IMR-90 (cell line): ENCODE measurements around the gene ZNF20. TPM values are rescaled to one million over a fixed set of nuclear protein-coding genes. Genes with fewer than 3 reads are reported as not detected.
A peak's percentile ranks its signal among the peaks of the same experiment; 100 is the strongest.

Experiments used
- ATAC-seq: fragments of 200-7000 bp; cut with Tn5 transposase; 2 replicates; pipeline ENCODE4 v1.9.1; 2020; ENCODE audit warnings: low read depth, mild to moderate bottlenecking, moderate library complexity
- BruUV-seq: library from RNA; stranded (reverse); fragments of 400-500 nt; replicated peaks from 2 replicates; lab custom pipeline; 2021; lab: Mats Ljungman, UMichigan
- CTCF ChIA-PET: fragments of 300-600 bp; formaldehyde crosslinking; extraction: SDS; loops from one replicate; lab custom pipeline; 2021; ENCODE audit warnings: antibody characterized with exemption; lab: Yijun Ruan, JAX
- POLR2A ChIA-PET: fragments of 300-600 bp; sonication (Branson Sonifier 250); formaldehyde crosslinking; loops from one replicate; lab custom pipeline; 2022; ENCODE audit warnings: antibody characterized with exemption; ENCODE audit not compliant: unreplicated experiment; lab: Charles Lee
- DNase-seq: peaks from one replicate; pipeline ENCODE4 v3.0.0; 2013
- H2AFZ ChIP-seq: replicated peaks from 2 replicates; pipeline ENCODE3; 2013; ENCODE audit warnings: low read length, mild to moderate bottlenecking; ENCODE audit not compliant: poor library complexity
- H2AK5ac ChIP-seq: 2 replicates; pipeline ENCODE4 v1.6.1; 2013; ENCODE audit warnings: low read depth, low read length, inconsistent platforms
- H2AK9ac ChIP-seq: replicated peaks from 2 replicates; pipeline ENCODE3; 2013; ENCODE audit warnings: mild to moderate bottlenecking, low read depth, low read length, moderate library complexity; ENCODE audit not compliant: poor library complexity
- H2BK120ac ChIP-seq: 2 replicates; pipeline ENCODE4 v1.6.1; 2013; ENCODE audit warnings: low read depth, low read length, inconsistent platforms
- H2BK15ac ChIP-seq: 3 replicates; pipeline ENCODE4 v1.6.1; 2013; ENCODE audit warnings: low read depth, low read length, inconsistent platforms
- H2BK20ac ChIP-seq: 2 replicates; pipeline ENCODE4 v1.6.1; 2013; ENCODE audit warnings: low read depth, mild to moderate bottlenecking, inconsistent platforms, low read length, moderate library complexity
- H2BK5ac ChIP-seq: 2 replicates; pipeline ENCODE4 v1.6.1; 2013; ENCODE audit warnings: mild to moderate bottlenecking, low read depth, low read length, inconsistent platforms; ENCODE audit not compliant: poor library complexity, severe bottlenecking
- H3K14ac ChIP-seq: replicated peaks from 2 replicates; pipeline ENCODE4 v1.6.1; 2013; ENCODE audit warnings: low read depth, low read length, inconsistent platforms
- H3K18ac ChIP-seq: 2 replicates; pipeline ENCODE4 v1.6.1; 2013; ENCODE audit warnings: low read depth, low read length, control low read depth
- H3K23ac ChIP-seq: 2 replicates; pipeline ENCODE4 v1.6.1; 2013; ENCODE audit warnings: low read depth, low read length, inconsistent platforms
- H3K27ac ChIP-seq: 2 replicates; pipeline ENCODE4 v1.5.1; 2013; ENCODE audit warnings: mild to moderate bottlenecking, control low read depth, low read length; ENCODE audit not compliant: insufficient read depth
- H3K27me3 ChIP-seq: 2 replicates; pipeline ENCODE4 v1.6.1; 2013; ENCODE audit warnings: low read length; ENCODE audit not compliant: control insufficient read depth, insufficient read depth
- H3K36me3 ChIP-seq: 2 replicates; pipeline ENCODE4 v1.6.1; 2013; ENCODE audit warnings: low read length, mixed read lengths; ENCODE audit not compliant: control insufficient read depth, insufficient read depth
- H3K4ac ChIP-seq: 2 replicates; pipeline ENCODE4 v1.6.1; 2013; ENCODE audit warnings: low read depth, low read length, inconsistent platforms
- H3K4me1 ChIP-seq: 2 replicates; pipeline ENCODE4 v1.6.1; 2013; ENCODE audit warnings: low read length, mixed read lengths; ENCODE audit not compliant: control insufficient read depth, insufficient read depth
- H3K4me2 ChIP-seq: 2 replicates; pipeline ENCODE4 v1.6.1; 2013; ENCODE audit warnings: low read depth, mild to moderate bottlenecking, control low read depth, low read length, moderate library complexity
- H3K4me3 ChIP-seq: 2 replicates; pipeline ENCODE4 v1.5.1; 2013; ENCODE audit warnings: low read depth, mild to moderate bottlenecking, control low read depth, low read length, moderate library complexity; ENCODE audit not compliant: insufficient read depth
- H3K56ac ChIP-seq: 2 replicates; pipeline ENCODE4 v1.6.1; 2013; ENCODE audit warnings: low read length, inconsistent platforms; ENCODE audit not compliant: insufficient read depth; ENCODE audit errors: extremely low read depth
- H3K79me1 ChIP-seq, 2 experiments: 2 replicates each; pipeline ENCODE4 v1.6.1; 2013; ENCODE audit warnings: low read length in 2 of 2, inconsistent platforms in 1 of 2, low read depth in 1 of 2
- H3K9ac ChIP-seq: 2 replicates; pipeline ENCODE4 v1.6.1; 2013; ENCODE audit warnings: low read depth, low read length, control low read depth
- H3K9me1 ChIP-seq: 2 replicates; pipeline ENCODE4 v1.6.1; 2013; ENCODE audit warnings: low read length, inconsistent platforms; ENCODE audit not compliant: insufficient read depth
- H3K9me3 ChIP-seq: 2 replicates; pipeline ENCODE4 v1.6.1; 2013; ENCODE audit warnings: low read length; ENCODE audit not compliant: control insufficient read depth, insufficient read depth
- H4K20me1 ChIP-seq: 2 replicates; pipeline ENCODE4 v1.6.1; 2013; ENCODE audit warnings: low read length, inconsistent platforms; ENCODE audit not compliant: insufficient read depth
- H4K5ac ChIP-seq: 2 replicates; pipeline ENCODE4 v1.6.1; 2013; ENCODE audit warnings: mild to moderate bottlenecking, low read depth, low read length, control low read depth
- H4K8ac ChIP-seq, 2 experiments: 2 replicates each; pipeline ENCODE4 v1.6.1; 2013; ENCODE audit warnings: low read depth in 2 of 2, low read length in 2 of 2, control low read depth in 1 of 2, inconsistent platforms in 1 of 2
- H4K91ac ChIP-seq: 2 replicates; pipeline ENCODE4 v1.6.1; 2013; ENCODE audit warnings: low read depth, low read length, inconsistent platforms; ENCODE audit not compliant: insufficient read depth
- CHD1 ChIP-seq: IDR thresholded peaks from 2 replicates; pipeline ENCODE4 v1.6.1; 2012; ENCODE audit warnings: low read depth, low read length, improper control_type of control experiment
- FOS ChIP-seq: fragments of 150-350 bp; IDR thresholded peaks from 2 replicates; pipeline ENCODE4 v1.6.1; 2016; ENCODE audit warnings: low read depth, low read length
- MXI1 ChIP-seq: IDR thresholded peaks from 2 replicates; pipeline ENCODE4 v1.6.1; 2012; ENCODE audit warnings: low read depth, mild to moderate bottlenecking, low read length, moderate library complexity, borderline replicate concordance
- NFE2L2 ChIP-seq: fragments of 150-350 bp; IDR thresholded peaks from 2 replicates; pipeline ENCODE4 v1.6.1; 2016; ENCODE audit warnings: low read depth, mild to moderate bottlenecking, low read length
- POLR2A ChIP-seq: IDR thresholded peaks from 2 replicates; pipeline ENCODE4 v1.6.1; 2012; ENCODE audit warnings: mild to moderate bottlenecking, low read depth, low read length
- USF2 ChIP-seq: fragments of 150-350 bp; IDR thresholded peaks from 2 replicates; pipeline ENCODE4 v1.6.1; 2017; ENCODE audit warnings: mild to moderate bottlenecking, antibody characterized with exemption, low read length, low read depth
- WGBS, 2 experiments: methylation state at CpG; one replicate each; pipeline versions ENCODE4 v1.1.5 to v1.1.7; 2013; ENCODE audit warnings: missing lambda C conversion rate in 2 of 2; ENCODE audit not compliant: insufficient read length in 1 of 2; ENCODE audit errors: extremely low coverage in 2 of 2; 5-methylcytosine and 5-hydroxymethylcytosine counted together
- dilution Hi-C: fragments of 300-500 bp; cut with HindIII; formaldehyde crosslinking; loops from one replicate; pipeline ENCODE4 v1.14.3; 2018; ENCODE audit warnings: low sequenced_read_pairs; ENCODE audit not compliant: unreplicated experiment
- in situ Hi-C: fragments of 300-500 bp; cut with MboI; formaldehyde crosslinking; loops from 3 replicates; pipeline ENCODE4 v1.14.3; 2019; ENCODE audit warnings: low sequenced_read_pairs, inconsistent platforms, mixed read lengths
- intact Hi-C: fragments of 100-400 bp; cut with micrococcal nuclease; formaldehyde crosslinking; loops from 2 replicates; pipeline ENCODE4 v1.10.0; 2022
- polyA plus RNA-seq, 3 experiments: library from polyadenylated mRNA; depleted of rRNA; stranded (reverse); fragments of >200 nt; gene quantifications; 2 replicates each; pipeline ENCODE4 v1.2.3, GENCODE V29; 2012; ENCODE audit warnings: low replicate concordance in 1 of 3
- total RNA-seq: library from RNA; depleted of rRNA; stranded (reverse); fragments of >200 nt; gene quantifications from 2 replicates; pipeline ENCODE4 v1.2.3, GENCODE V29; 2012

ZNF20 gene
- total and polyA plus RNA-seq, 2 of the 4 experiments (the other 2 are of a cell fraction): 2.1 to 7.9 TPM

GRCh38 chr19:12162882-12163806 is 23.0 kb upstream of the ZNF20 start, which contains the start of gene ZNF136:
Gene ZNF136, plus strand, starts transcription at chr19:12163096. Its CDS starts 108 bp downstream, at chr19:12163204.
- CTCF ChIA-PET: interaction anchor here (0.6 kb wide), 1 partner anchor 348 kb away, joined by 6 read pairs; no protein-coding TSS in a partner anchor
- Histone ChIP-seq H2AK9ac (peak within 1 kb of the TSS; percentile 60), H3K4ac (peak within 1 kb of the TSS; percentile 71), H2BK20ac (no peak within 1 kb of the TSS), H3K56ac (peak within 1 kb of the TSS; percentile 48), H3K9me1 (0 out of 2 replicates have a peak, but pooled peaks cover 2% of the 10 kb centered on the region), H2BK5ac (peak within 1 kb of the TSS; percentile 69), H2BK120ac (no peak within 1 kb of the TSS), H4K20me1 (no peaks in the 10 kb centered on the region), H3K4me2 (peak within 1 kb of the TSS; percentile 98), H3K27me3 (no peaks in the 10 kb centered on the region), H4K8ac (peak within 1 kb of the TSS; percentile 56 to 93), H3K18ac (peak within 1 kb of the TSS; percentile 51; the same call in 1 of the 2 replicates), H3K4me1 (peaks cover 3% of the 10 kb centered on the region), H3K27ac (peak within 1 kb of the TSS; percentile 87), H2AK5ac (0 out of 2 replicates have a peak within 1 kb of the TSS, but pooled peaks have one; percentile 21), H2AFZ (peak within 1 kb of the TSS; percentile 98), H2BK15ac (no peak within 1 kb of the TSS), H3K4me3 (peak within 1 kb of the TSS; percentile 83), H3K36me3 (0 out of 2 replicates have a peak, but pooled peaks cover 2% of the 10 kb centered on the region), H3K23ac (peak within 1 kb of the TSS; percentile 28; the same call in 1 of the 2 replicates), H3K79me1 (peaks cover 17 to 35% of the 10 kb centered on the region in 2 experiments; a peak in 2 of 4 replicates), H3K9me3 (no peaks in the 10 kb centered on the region), H4K5ac (peak within 1 kb of the TSS; percentile 65; the same call in 1 of the 2 replicates), H4K91ac (peak within 1 kb of the TSS; percentile 65), H3K9ac (peak within 1 kb of the TSS; percentile 77), H3K14ac (peak within 1 kb of the TSS; percentile 57; the same call in 1 of the 2 replicates)
- ATAC-seq (peak; percentile 99), DNase-seq (peak; percentile 95)
- POLR2A ChIA-PET: no interaction called here
- dilution Hi-C loops: no loop called here
- intact Hi-C loops: loop anchor here (10.0 kb wide), 1 partner anchor 132 kb away; the partner anchor contains the start of gene ZNF44
- in situ Hi-C loops: no loop called here
- BruUV-seq: no TSS peak
- 0% methylated on average over 27 of the region's 57 CpGs; no CpG with 5 or more reads in 1 of the 2 experiments for WGBS, 2 experiments
- peak; percentile 91 for TF ChIP-seq POLR2A
- no peak for TF ChIP-seq FOS
- peak; percentile 41; the same call in 1 of the 2 replicates for TF ChIP-seq MXI1
- no peak for TF ChIP-seq CHD1
- no peak for TF ChIP-seq USF2
- TF ChIP-seq NFE2L2: no peak
